Left ventricle myocardium inferior (tissue), 1 donor: ENCODE measurements around the gene LDLRAD4. TPM values are rescaled to one million over a fixed set of nuclear protein-coding genes. Genes with fewer than 3 reads are reported as not detected.

ENCODE experiments used
- DNase-seq: peaks from one replicate; pipeline ENCODE4 v3.0.0-alpha.2; 2020
- H3K27ac ChIP-seq: fragments of 200-600 bp; replicated peaks from 2 replicates; pipeline ENCODE4 v1.8.0; 2021
- H3K27me3 ChIP-seq: fragments of 200-600 bp; 2 replicates; pipeline ENCODE4 v1.8.0; 2021; ENCODE audit warnings: low read depth
- H3K36me3 ChIP-seq: fragments of 200-600 bp; 2 replicates; pipeline ENCODE4 v1.8.0; 2021
- H3K4me1 ChIP-seq: fragments of 200-600 bp; 2 replicates; pipeline ENCODE4 v1.8.0; 2021
- H3K4me3 ChIP-seq: fragments of 200-600 bp; 2 replicates; pipeline ENCODE4 v1.8.0; 2021; ENCODE audit warnings: mild to moderate bottlenecking, moderate library complexity
- H3K9me3 ChIP-seq: fragments of 200-600 bp; replicated peaks from 2 replicates; pipeline ENCODE4 v1.8.0; 2021
- intact Hi-C: fragments of 100-400 bp; cut with micrococcal nuclease; formaldehyde crosslinking; loops from one replicate; pipeline ENCODE4 v1.11.0; 2022
- total RNA-seq: library from RNA; stranded (reverse); fragmentation: NEBNext Ultra II Directional; extraction: Animal tissue kit (Norgen Biotek cat#: 25700); gene quantifications from one replicate; pipeline ENCODE4 v1.2.1, GENCODE V29; 2021
- TF ChIP-seq, protein P1 (sequence below): fragments of 200-600 bp; IDR thresholded peaks from 2 replicates; pipeline ENCODE4 v1.8.0; 2021; ENCODE audit warnings: antibody characterized with exemption, mild to moderate bottlenecking, borderline replicate concordance
- donor health status: DM: no; HTN: yes; CAD: no; lungs with severe emphysema.

The LDLRAD4 gene
- total RNA-seq, 1 donor from 2014 or later: 43.3 TPM

DNA sequence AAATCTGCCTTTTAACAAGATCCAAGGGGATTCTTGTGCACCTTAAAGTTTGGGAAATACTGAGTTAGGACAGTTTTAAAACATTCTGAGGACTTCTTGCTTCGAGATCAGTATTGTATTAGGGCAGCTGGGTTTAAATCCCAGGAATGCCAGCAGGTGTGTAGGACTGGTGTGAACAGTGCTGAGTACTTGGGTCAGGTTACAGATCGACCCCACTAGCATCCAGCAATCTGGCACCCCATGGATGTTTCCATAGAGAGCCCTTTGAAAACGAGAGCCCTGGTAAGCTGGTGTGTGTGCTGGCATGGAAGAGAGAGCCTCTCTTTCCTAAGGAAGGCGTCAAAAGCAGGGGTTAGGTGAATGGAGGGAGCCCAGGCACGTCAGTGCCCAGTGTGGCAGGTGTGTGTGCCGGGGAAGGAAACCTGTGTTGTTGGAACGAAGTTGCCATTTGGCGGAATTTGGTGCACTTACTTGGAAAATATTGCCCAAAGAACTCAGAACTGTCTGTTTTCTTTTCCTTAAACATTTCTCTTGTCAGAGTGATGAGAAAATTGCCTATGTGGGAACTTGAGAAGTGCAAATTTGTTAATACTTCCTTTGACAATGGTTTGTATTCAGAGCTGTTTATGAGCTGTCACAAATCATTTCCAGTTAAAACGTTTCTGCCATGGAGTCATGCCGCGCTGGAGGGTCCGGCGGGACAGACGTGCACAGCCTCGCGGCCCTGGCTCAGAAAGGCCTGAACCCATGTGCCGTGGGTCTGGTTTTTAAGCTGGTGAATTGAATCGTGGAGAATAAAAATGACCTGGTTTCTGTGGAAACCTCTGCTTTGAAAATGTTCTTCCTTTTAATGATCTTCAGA is 38.1 kb downstream of the LDLRAD4 start:
- H3K27me3 ChIP-seq: no peaks in the 10 kb centered on the region
- H3K4me1 ChIP-seq: peaks cover 59% of the 10 kb centered on the region
- no peak for DNase-seq
- H3K4me3 ChIP-seq: no peak overlapping the region
- TF ChIP-seq, protein P1, sequence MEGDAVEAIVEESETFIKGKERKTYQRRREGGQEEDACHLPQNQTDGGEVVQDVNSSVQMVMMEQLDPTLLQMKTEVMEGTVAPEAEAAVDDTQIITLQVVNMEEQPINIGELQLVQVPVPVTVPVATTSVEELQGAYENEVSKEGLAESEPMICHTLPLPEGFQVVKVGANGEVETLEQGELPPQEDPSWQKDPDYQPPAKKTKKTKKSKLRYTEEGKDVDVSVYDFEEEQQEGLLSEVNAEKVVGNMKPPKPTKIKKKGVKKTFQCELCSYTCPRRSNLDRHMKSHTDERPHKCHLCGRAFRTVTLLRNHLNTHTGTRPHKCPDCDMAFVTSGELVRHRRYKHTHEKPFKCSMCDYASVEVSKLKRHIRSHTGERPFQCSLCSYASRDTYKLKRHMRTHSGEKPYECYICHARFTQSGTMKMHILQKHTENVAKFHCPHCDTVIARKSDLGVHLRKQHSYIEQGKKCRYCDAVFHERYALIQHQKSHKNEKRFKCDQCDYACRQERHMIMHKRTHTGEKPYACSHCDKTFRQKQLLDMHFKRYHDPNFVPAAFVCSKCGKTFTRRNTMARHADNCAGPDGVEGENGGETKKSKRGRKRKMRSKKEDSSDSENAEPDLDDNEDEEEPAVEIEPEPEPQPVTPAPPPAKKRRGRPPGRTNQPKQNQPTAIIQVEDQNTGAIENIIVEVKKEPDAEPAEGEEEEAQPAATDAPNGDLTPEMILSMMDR: no peak
- H3K9me3 ChIP-seq: no peaks in the 10 kb centered on the region
- H3K27ac ChIP-seq: no peak overlapping the region
- H3K36me3 ChIP-seq: no peaks in the 10 kb centered on the region
- intact Hi-C loops: no loop called here

DNA sequence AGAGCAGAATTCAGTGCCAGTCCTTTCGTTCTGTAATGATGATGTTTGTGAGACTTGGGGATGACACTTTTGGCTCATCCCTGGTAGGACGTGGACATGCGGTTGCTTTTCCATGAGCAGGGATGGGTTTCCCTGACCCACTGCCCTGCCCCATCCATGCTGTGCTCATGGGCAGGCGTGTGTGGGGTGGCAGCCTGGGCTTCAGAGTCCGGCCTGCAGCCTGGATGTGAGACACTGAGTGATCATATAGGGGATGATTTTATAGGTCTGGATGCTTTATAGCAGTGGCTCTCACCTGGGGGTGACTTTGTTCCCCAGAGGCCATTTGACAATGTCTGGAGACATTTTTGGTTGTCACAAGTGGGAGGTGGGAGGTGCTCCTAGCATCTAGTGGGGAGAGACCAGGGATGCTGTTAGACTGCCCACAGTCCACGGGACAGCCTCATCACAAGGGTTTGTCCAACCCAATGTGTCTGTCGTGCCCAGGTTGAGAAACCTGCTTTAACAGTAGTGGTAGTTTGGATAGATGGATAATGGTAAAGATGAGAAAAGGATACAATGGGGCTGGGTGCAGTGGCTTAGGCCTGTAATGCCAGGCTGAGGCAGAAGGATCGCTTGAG is 38.9 kb downstream of the LDLRAD4 start:
- Histone ChIP-seq H3K4me3 (no peak overlapping the region), H3K36me3 (no peaks in the 10 kb centered on the region), H3K27me3 (no peaks in the 10 kb centered on the region), H3K27ac (no peak overlapping the region), H3K9me3 (no peaks in the 10 kb centered on the region), H3K4me1 (peaks cover 60% of the 10 kb centered on the region)
- intact Hi-C loops: no loop called here
- TF ChIP-seq, protein P1: no peak
- no peak for DNase-seq

DNA sequence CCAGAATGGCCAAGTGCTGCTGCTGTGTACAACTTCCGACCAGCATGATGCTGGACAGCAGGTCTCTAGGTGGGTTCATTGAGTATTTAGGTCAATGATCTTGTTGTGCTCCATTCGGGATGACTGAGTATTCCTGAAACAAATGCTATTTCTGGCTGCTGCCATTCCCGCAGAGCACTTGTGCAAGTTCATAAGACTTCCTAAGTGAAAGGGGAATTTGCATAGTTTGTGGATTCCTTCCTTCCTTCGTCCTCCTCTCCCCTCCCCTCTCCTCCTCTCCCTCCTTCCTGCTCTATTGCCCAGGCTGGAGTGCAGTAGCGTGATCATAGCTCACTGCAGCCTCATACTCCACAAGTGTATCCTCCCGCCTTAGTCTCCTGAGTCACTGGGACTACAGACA is 40.4 kb downstream of the LDLRAD4 start:
- no peak for DNase-seq
- TF ChIP-seq, protein P1: no peak
- Histone ChIP-seq H3K27me3 (no peaks in the 10 kb centered on the region), H3K4me3 (no peak overlapping the region), H3K27ac (no peak overlapping the region), H3K4me1 (peaks cover 60% of the 10 kb centered on the region), H3K36me3 (no peaks in the 10 kb centered on the region), H3K9me3 (no peaks in the 10 kb centered on the region)
- intact Hi-C loops: no loop called here

DNA sequence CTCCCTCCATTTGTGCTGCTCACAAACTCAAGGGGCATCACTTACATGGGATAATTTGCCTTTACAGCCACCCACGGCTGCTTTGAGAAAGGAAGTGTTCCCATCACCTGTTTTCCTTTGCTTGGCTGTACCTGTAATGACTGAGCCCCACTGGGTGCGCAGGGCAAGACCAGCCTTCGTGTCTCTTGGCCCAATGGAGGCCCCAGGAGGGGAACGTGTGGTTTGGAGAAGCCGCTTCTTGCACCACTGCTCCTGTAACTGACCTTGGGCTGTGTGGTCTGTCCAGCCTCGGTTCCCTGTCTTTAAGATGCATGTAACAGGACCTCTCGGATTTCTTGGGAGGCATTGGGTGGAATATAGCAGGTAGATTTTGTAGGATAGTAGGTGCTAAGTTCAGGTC is 41.1 kb downstream of the LDLRAD4 start:
- peak overlapping the region; percentile 55 for H3K27ac ChIP-seq
- TF ChIP-seq, protein P1: no peak
- H3K36me3 ChIP-seq: no peaks in the 10 kb centered on the region
- H3K27me3 ChIP-seq: no peaks in the 10 kb centered on the region
- intact Hi-C loops: no loop called here
- no peak overlapping the region for H3K4me3 ChIP-seq
- no peak for DNase-seq
- H3K9me3 ChIP-seq: no peaks in the 10 kb centered on the region
- peaks cover 65% of the 10 kb centered on the region for H3K4me1 ChIP-seq

DNA sequence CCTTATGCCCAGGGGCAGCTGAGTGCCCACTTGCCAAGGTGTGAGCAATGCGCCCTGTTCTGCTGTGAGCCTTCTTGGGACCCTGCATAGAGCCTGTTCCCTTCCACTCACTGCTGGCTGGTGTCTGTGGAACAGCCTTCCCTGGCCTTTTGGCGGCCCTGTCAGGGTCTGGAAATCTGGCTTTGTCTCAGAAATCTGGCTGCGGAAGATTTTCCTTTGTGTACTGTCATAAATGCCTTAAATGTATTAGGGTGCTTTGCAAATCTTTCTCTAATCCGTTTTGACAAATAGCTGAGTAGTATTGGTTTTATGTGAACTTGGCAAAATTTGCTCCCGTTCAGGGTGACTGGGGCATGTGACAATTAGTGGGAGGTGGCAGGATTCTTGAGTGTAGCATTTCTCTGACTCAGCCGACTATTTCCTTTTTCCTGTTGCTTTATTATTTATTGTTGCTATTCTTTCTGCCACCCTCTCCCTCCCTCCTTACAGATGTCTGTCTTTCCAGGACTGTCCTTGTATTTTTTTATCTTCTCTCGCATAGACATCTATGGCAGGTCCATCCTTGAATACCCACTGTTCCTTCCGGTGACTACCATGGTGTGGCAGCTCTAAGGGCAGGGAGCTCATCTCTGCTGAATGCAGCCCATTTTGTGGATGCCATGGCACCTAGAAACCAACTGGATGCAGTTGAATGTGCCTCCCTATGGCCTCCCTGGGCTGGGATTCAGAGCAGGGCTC is 41.8 kb downstream of the LDLRAD4 start:
- intact Hi-C loops: no loop called here
- TF ChIP-seq, protein P1: no peak
- H3K27me3 ChIP-seq: no peaks in the 10 kb centered on the region
- H3K4me1 ChIP-seq: peaks cover 72% of the 10 kb centered on the region
- H3K9me3 ChIP-seq: no peaks in the 10 kb centered on the region
- no peak overlapping the region for H3K4me3 ChIP-seq
- no peak for DNase-seq
- H3K27ac ChIP-seq: peak overlapping the region; percentile 55
- no peaks in the 10 kb centered on the region for H3K36me3 ChIP-seq
